GM19193 (cell line): ENCODE results near the gene KIAA0232.

Experiments used
- POLR2A ChIP-seq: IDR thresholded peaks from 4 replicates; pipeline ENCODE4 v1.6.1; 2011; ENCODE audit not compliant: insufficient read depth, insufficient read length; ENCODE audit errors: extremely low read depth

Gene KIAA0232

DNA sequence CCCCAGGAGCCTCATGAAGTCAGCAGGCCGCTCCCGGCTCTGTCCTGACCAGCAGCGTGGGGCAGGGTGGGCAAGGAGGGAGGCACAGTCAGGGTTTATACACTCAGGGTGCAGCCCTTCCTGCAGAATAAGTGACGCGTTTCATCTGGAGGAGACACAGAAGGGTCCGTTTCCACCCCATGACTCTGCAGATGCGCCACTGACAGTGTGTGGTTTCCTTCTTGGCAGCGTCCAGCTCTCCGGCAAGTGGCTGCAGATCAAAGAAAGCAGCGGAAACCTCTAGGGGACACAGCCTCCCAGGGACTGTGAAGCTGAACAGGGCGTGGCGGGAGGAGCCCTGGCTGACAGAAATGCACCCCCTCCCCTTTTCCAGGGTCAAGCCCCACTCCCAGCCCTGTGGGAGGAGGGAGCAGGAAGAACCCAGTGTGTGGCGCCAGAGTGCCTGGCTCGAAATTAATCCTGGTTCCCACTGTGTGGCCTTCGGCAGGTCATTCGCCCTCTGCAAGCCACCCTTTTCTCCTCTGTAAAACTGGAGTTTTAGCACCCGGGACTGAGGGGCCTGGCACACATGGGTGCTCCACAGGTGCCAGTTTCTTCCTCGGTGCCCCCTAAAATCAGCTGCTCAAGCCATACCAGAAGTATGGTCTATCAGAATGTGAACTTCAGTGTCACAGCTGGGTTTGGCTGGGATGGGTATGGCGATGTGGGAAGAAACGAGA is 109.8 kb downstream of the KIAA0232 start:
- no peak for TF ChIP-seq POLR2A

- TF ChIP-seq POLR2A = no peak
Observed at GRCh38 chr4:6892909-6893202, 110.3 kb downstream of the KIAA0232 start.

GRCh38 chr4:6893449-6894085 is 111.0 kb downstream of the KIAA0232 start:
- TF ChIP-seq POLR2A = no peak

- no peak for TF ChIP-seq POLR2A
Observed at GRCh38 chr4:6894086-6894478, 111.6 kb downstream of the KIAA0232 start.

DNA sequence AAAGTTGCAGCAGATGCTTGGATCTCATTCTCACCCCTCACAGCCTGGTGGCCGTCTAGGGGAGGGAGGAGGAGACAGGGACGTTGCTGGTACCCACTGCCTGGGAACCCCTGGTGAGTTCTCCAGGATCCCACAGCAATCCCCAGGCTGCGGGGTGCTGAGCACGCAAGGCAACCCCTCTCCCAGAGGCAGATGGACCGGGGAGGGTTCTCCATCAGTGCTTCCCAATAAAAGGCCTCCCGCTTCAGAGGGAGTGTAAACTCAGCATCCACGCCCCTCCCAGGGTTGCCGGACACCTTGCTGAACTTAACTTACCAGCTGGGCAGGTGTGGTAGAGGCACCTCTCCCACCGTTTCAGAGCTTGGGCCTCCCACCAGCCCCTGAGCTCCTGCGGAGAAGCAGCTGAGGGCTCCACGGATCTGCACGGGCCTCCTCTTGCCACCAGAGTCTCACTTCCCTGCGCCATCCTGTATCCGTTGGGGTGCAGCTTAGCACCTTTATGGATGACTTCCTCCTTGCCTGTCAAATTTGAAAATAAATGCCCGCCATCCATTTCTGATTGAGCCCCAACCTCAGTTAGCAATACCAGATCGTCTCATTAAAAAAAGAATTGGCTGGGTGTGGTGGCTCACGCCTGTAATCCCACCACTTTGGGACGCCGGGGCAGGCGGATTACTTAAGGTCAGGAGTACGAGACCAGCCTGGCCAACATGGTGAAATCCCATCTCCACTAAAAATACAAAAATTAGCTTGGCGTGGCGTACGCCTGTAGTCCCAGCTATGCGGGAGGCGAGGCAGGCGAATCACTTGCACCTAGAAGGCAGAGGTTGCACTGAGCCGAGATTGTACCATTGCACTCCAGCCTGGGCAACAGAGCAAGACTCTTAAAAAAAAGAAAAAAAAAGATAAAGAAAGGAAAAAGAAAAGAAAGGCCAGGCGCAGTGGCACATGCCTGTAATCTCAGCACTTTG is 112.3 kb downstream of the KIAA0232 start:
- no peak for TF ChIP-seq POLR2A

DNA sequence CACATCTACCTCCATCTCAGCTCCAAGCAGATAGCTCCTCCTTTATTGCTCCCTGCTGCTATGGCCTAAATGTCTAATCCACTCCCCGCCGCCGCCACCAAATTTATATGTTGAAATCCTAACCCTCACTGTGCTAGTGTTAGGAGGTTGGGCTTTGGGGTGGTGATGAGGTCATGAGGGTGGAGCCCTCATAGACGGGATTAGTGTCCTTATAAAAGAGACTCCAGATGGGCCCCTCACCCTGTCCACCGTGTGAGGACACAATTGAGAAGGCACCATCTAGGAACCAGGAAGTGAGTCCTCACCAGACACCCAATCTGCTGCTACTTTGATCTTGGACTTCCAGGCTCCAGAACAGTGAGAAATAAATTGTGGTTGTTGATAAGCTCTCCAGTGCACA is 113.5 kb downstream of the KIAA0232 start:
- TF ChIP-seq POLR2A = no peak

DNA sequence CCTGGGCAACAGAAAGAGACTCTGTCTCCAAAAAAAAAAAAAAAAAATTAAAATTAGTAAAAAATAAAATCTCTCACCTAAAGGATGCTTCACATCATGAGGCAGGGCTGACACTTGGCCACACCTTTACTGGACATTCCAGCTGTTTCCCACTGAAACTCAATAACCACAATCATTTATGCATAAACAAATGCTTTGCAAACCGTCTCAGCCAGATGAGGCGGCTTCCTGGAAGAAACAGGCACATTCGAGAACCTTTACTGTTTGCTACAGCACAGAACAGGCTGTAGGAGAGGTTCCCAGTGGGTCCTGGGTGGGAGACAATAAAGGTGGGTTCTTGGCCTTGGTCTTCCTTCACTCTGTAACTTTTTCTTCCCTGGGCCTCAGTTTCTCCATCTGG is 116.2 kb downstream of the KIAA0232 start:
- no peak for TF ChIP-seq POLR2A

DNA sequence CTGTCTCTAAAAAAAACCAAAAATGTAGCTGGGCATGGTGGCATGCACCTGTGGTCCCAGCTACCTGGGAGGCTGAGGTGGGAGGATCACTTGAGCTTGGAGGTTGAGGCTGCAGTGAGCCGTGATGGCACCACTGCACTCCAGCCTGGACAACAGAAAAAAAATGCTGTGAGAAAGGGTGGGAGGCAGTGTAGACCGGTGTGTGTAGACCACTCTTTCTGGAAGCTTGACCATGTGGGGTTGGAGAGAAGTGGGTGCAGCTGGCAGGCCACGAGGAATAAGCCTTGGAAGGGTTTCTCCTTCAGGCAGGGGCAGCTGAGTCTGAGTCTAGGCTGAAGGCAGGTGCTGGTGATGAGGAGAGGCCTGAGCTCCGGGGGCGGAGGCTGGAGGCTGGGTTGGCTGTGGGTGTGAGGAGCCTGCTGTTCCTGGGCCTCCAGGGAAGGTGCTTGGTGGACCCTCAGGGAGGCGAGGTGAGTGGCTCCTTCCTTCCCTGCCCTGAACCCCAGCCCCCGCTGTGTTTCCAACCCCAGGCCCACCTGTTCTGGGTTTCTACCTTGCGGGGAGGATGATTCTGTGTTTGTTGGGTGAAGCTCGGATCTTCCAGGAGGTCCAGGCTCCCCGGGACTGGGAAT is 117.8 kb downstream of the KIAA0232 start:
- no peak for TF ChIP-seq POLR2A

DNA sequence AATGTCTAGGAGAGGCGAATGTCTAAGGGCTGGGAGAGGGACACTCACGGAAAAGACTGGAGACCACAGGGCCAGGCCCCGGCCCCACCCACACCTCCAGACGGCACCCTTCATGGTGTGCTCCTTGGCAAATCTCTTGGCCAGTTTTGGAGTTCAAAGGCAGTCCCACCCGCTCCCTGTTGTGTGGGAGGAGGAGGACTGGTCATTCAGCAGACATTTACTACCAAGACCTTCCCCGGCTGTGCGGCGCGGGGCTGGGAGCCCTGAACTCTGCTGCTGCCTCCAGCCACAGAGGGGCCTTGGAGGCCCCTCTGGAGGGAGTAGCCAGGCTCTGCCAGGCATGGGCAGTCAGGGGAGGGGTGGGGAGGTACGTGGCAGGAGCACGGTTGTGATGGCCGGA is 118.4 kb downstream of the KIAA0232 start:
- no peak for TF ChIP-seq POLR2A

GRCh38 chr4:6901669-6902317 is 119.3 kb downstream of the KIAA0232 start:
- no peak for TF ChIP-seq POLR2A

DNA sequence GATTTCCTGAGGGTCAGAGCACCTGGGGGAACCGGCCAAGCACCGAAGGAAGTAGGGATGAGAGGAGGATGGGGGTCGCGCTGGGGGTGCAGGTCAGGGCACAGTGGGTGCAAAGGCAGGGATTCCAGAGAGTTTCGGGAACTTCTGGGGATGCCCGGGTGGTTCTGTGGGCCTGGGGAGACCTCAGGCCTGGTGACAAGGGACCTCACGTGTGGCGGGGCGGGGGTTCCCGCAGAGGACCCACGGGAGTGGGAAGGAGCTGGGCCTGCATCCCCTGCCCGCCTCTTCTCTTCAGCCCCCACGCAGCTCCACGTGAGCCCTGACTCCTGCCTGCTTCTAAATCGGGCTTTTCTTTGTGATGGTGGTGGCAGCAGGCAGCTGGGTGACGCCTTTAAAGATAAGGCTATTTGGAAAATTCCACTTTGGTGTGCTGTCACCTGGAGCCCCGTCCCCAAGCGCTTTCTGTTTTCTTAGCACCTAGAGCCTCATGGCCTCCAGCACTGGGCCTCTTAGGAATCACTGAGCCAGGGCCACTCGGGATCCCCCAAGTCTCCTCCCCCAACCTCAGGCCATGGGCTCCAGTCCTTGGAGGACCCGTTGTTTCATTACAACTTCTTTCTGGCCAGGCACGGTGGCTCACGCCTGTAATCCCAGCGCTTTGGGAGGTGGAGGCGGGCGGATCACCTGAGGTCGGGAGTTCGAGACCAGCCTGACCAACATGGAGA is 120.0 kb downstream of the KIAA0232 start:
- no peak for TF ChIP-seq POLR2A

GRCh38 chr4:6905516-6906445 is 123.3 kb downstream of the KIAA0232 start:
- no peak for TF ChIP-seq POLR2A

- TF ChIP-seq POLR2A = no peak
Observed at GRCh38 chr4:6907658-6908191, 125.2 kb downstream of the KIAA0232 start.
